Brain pericyte (primary cell): ENCODE measurements around the gene KRTAP10-10.
"Not testable (repeated sequence)": the region's sequence is repeated elsewhere in the genome, so short reads cannot be mapped to it uniquely, and the experiment has no call there.

Experiments used
- DNase-seq: peaks from one replicate; pipeline ENCODE4 v3.0.0-alpha.2; 2012; ENCODE audit warnings: low read depth, low spot score

Gene KRTAP10-10

GRCh38 chr21:44626262-44626661 is 10.9 kb upstream of the KRTAP10-10 start:
- DNase-seq, result no peak

GRCh38 chr21:44626673-44627143 is 10.4 kb upstream of the KRTAP10-10 start, which contains the start of gene KRTAP10-9:
TSS of gene KRTAP10-9 (plus strand) at chr21:44627093. CDS start at chr21:44627172, 79 bp downstream.
- DNase-seq, result no peak

- DNase-seq, result not testable (repeated sequence)
Measured at GRCh38 chr21:44627181-44627822, 9.9 kb upstream of the KRTAP10-10 start.

GRCh38 chr21:44627831-44628233 is 9.3 kb upstream of the KRTAP10-10 start:
- not testable (repeated sequence) for DNase-seq

GRCh38 chr21:44628707-44629391 is 8.3 kb upstream of the KRTAP10-10 start:
- no peak for DNase-seq

GRCh38 chr21:44630440-44630839 is 6.7 kb upstream of the KRTAP10-10 start:
- DNase-seq, result no peak

GRCh38 chr21:44632067-44632466 is 5.1 kb upstream of the KRTAP10-10 start:
- no peak for DNase-seq

- DNase-seq, result no peak
Measured at GRCh38 chr21:44636209-44637017, 743 bp upstream of the KRTAP10-10 start.

- DNase-seq, result not testable (repeated sequence)
Measured at GRCh38 chr21:44637851-44638348, 744 bp downstream of the KRTAP10-10 start.

GRCh38 chr21:44638506-44639330 is 1.6 kb downstream of the KRTAP10-10 start:
- not testable (repeated sequence) for DNase-seq

- DNase-seq, result no peak
Measured at GRCh38 chr21:44639331-44639655, 2.1 kb downstream of the KRTAP10-10 start.

GRCh38 chr21:44640761-44641160 is 3.6 kb downstream of the KRTAP10-10 start:
- no peak for DNase-seq

- no peak for DNase-seq
Measured at GRCh38 chr21:44643741-44644310, 6.7 kb downstream of the KRTAP10-10 start.

- DNase-seq, result no peak
Measured at GRCh38 chr21:44644878-44645277, 7.7 kb downstream of the KRTAP10-10 start.

- DNase-seq, result not testable (repeated sequence)
Measured at GRCh38 chr21:44646366-44647221, 9.4 kb downstream of the KRTAP10-10 start, which contains the start of gene KRTAP10-11. TSS of gene KRTAP10-11 (plus strand) at chr21:44646414. CDS start at chr21:44646459, 45 bp downstream.

GRCh38 chr21:44647222-44647552 is 10.0 kb downstream of the KRTAP10-10 start:
- DNase-seq, result no peak

GRCh38 chr21:44648557-44649311 is 11.6 kb downstream of the KRTAP10-10 start:
- no peak for DNase-seq

- DNase-seq, result no peak
Measured at GRCh38 chr21:44649521-44650100, 12.5 kb downstream of the KRTAP10-10 start.
